Stomach smooth muscle (tissue), 2 donors: ENCODE results near the gene JOSD1.

Source experiments
- H3K27ac ChIP-seq: one replicate; pipeline ENCODE4 v1.7.0; 2013; ENCODE audit warnings: mild to moderate bottlenecking, low read length, inconsistent platforms
- H3K27me3 ChIP-seq, 2 donors: one replicate each; pipeline ENCODE4 v1.7.0; 2013; ENCODE audit warnings: low read length in 2 of 2; ENCODE audit not compliant: insufficient read depth in 2 of 2, control insufficient read depth in 1 of 2
- H3K36me3 ChIP-seq, 2 donors: one replicate each; pipeline ENCODE4 v1.7.0; 2013; ENCODE audit warnings: low read length in 2 of 2; ENCODE audit not compliant: control insufficient read depth in 2 of 2, insufficient read depth in 2 of 2
- H3K4me1 ChIP-seq: one replicate; pipeline ENCODE4 v1.7.0; 2013; ENCODE audit warnings: low read length; ENCODE audit not compliant: control insufficient read depth, insufficient read depth
- H3K4me3 ChIP-seq, 2 donors: one replicate each; pipeline ENCODE4 v1.7.0; 2013; ENCODE audit warnings: low read length in 2 of 2
- H3K9ac ChIP-seq, 2 donors: one replicate each; pipeline ENCODE4 v1.7.0; 2013; ENCODE audit warnings: low read length in 2 of 2, mild to moderate bottlenecking in 1 of 2
- H3K9me3 ChIP-seq, 2 donors: one replicate each; pipeline ENCODE4 v1.7.0; 2013; ENCODE audit warnings: low read length in 2 of 2; ENCODE audit not compliant: control insufficient read depth in 2 of 2
- donor health status: healthy.
- donor health status: Pancreatic carcinoma.

Gene JOSD1

DNA sequence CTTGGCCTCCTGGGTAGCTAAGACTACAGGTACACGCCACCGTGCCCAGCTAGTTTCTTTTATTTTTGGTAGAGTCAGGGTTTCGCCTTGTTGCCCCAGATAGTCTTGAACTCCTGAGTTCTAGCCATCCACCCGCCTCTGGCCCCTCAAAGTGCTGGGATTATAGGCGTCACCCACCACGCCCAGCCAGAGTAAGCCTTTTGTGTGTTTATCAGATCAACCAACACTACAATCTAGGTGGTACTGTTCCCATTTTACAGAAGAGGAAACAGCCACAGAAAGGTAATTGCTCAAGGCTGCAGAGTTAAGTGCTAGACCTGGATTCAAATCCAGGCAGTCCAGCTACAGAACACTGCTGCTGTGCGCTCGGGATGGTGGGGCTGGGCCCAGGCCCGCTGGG, 15.8 kb downstream of the JOSD1 start:
- H3K9ac ChIP-seq: no peak overlapping the region
- H3K4me3 ChIP-seq: no peak overlapping the region
- peaks cover 48 to 49% of the 10 kb centered on the region in 2 donors for H3K36me3 ChIP-seq
- H3K4me1 ChIP-seq: peaks cover 18% of the 10 kb centered on the region
- no peak overlapping the region for H3K27ac ChIP-seq
- no peaks in the 10 kb centered on the region for H3K27me3 ChIP-seq
- H3K9me3 ChIP-seq: no peaks in the 10 kb centered on the region

GRCh38 chr22:38681582-38682335, 19.0 kb downstream of the JOSD1 start, which contains the start of gene TOMM22:
TOMM22 (plus strand) TSS chr22:38681957; CDS start chr22:38681979, 22 bp downstream.
- Histone ChIP-seq H3K9me3 (no peaks in the 10 kb centered on the region), H3K4me3 (peak within 1 kb of the TSS; percentile 94 to 97), H3K27ac (peak within 1 kb of the TSS; percentile 55), H3K4me1 (peaks cover 18% of the 10 kb centered on the region), H3K9ac (peak within 1 kb of the TSS; percentile 90 to 91), H3K27me3 (no peaks in the 10 kb centered on the region), H3K36me3 (peaks cover 26 to 27% of the 10 kb centered on the region in 2 donors)

GRCh38 chr22:38675833-38676232, 24.9 kb downstream of the JOSD1 start:
- Histone ChIP-seq H3K27ac (no peak overlapping the region), H3K9ac (no peak overlapping the region), H3K36me3 (peaks cover 21% of the 10 kb centered on the region in 2 donors), H3K4me1 (no peaks in the 10 kb centered on the region), H3K4me3 (no peak overlapping the region), H3K9me3 (no peaks in the 10 kb centered on the region), H3K27me3 (no peaks in the 10 kb centered on the region)

DNA sequence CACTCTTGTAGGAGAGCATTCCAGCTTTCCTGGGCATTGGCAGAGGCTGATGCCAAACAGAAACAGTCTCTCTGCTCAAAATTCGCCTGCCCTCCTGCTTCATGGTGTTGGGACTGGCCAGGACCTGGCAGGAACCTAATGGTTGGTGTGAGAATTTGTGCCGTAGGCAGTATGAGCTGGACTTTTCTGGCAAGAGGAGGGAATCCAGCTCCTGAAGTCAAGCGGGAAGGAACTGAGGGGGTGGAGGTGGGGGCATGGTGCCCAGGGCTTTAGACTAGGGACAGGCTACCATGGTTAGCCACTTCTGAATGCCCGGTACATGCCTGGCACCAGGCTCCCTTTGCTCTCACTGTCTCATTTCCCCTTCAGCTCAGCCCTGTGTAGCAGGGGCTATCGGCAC, 25.9 kb downstream of the JOSD1 start:
- H3K9ac ChIP-seq: no peak overlapping the region
- H3K36me3 ChIP-seq: peaks cover 23 to 24% of the 10 kb centered on the region in 2 donors
- no peaks in the 10 kb centered on the region for H3K27me3 ChIP-seq
- H3K9me3 ChIP-seq: no peaks in the 10 kb centered on the region
- H3K4me3 ChIP-seq: no peak overlapping the region
- H3K4me1 ChIP-seq: no peaks in the 10 kb centered on the region
- no peak overlapping the region for H3K27ac ChIP-seq

GRCh38 chr22:38657045-38657909, 43.5 kb downstream of the JOSD1 start:
- Histone ChIP-seq H3K27me3 (no peaks in the 10 kb centered on the region), H3K36me3 (peaks cover 0 to 3% of the 10 kb centered on the region in 2 donors), H3K27ac (peak overlapping the region; percentile 91), H3K4me1 (peaks cover 14% of the 10 kb centered on the region), H3K9ac (peak overlapping the region; percentile 93 to 98), H3K4me3 (peak overlapping the region; percentile 93 to 94), H3K9me3 (no peaks in the 10 kb centered on the region)

GRCh38 chr22:38656256-38657044, 44.3 kb downstream of the JOSD1 start, which contains the start of the genes CBY1 and FAM227A:
CBY1 (plus strand) TSS chr22:38656638; CDS start chr22:38668055, 11,417 bp downstream.
FAM227A (minus strand) TSS chr22:38656392; CDS start chr22:38650168, 6,224 bp downstream.
- Histone ChIP-seq H3K4me1 (peaks cover 14% of the 10 kb centered on the region), H3K27ac (peak within 1 kb of the TSS; percentile 91), H3K27me3 (no peaks in the 10 kb centered on the region), H3K4me3 (peak within 1 kb of the TSS; percentile 93 to 94), H3K36me3 (peaks cover 0 to 2% of the 10 kb centered on the region in 2 donors), H3K9ac (peak within 1 kb of the TSS; percentile 93 to 98), H3K9me3 (no peaks in the 10 kb centered on the region)

- H3K27me3 ChIP-seq: no peaks in the 10 kb centered on the region
- H3K9ac ChIP-seq: peak overlapping the region; percentile 93 to 98
- peak overlapping the region; percentile 91 for H3K27ac ChIP-seq
These were observed 45.1 kb downstream of the JOSD1 start for GRCh38 chr22:38655519-38656255.

DNA sequence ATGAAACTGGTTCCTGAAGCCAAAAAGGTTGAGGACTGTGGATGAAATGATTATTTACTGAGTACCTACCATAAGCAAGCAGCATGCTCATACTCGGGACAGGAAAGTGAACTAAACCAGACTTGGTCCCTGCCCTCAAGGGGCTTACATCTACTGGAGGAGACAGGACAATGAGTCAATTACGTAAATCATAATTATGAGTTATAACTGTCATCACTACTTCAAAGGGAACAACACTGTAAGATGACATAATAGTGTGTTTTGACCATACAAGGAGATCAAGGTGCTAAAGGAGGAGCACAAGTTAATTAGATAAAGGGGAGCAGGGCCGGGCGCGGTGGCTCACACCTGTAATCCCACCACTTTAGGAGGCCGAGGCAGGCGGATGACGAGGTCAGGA, 47.0 kb downstream of the JOSD1 start:
- Histone ChIP-seq H3K27ac (no peak overlapping the region), H3K4me1 (peaks cover 14% of the 10 kb centered on the region), H3K9ac (no peak overlapping the region), H3K4me3 (no peak overlapping the region), H3K9me3 (no peaks in the 10 kb centered on the region), H3K27me3 (no peaks in the 10 kb centered on the region), H3K36me3 (no peaks in the 10 kb centered on the region)

More at GRCh38 chr22:38655519-38656255, 45.1 kb downstream of the JOSD1 start:
- no peaks in the 10 kb centered on the region for H3K9me3 ChIP-seq
- peak overlapping the region; percentile 93 to 94 for H3K4me3 ChIP-seq
- H3K4me1 ChIP-seq: peaks cover 14% of the 10 kb centered on the region
- H3K36me3 ChIP-seq: no peaks in the 10 kb centered on the region

- no peak overlapping the region for H3K4me3 ChIP-seq
- H3K27ac ChIP-seq: no peak overlapping the region
- H3K4me1 ChIP-seq: peaks cover 14% of the 10 kb centered on the region
- no peaks in the 10 kb centered on the region for H3K27me3 ChIP-seq
- no peak overlapping the region for H3K9ac ChIP-seq
- H3K9me3 ChIP-seq: no peaks in the 10 kb centered on the region
- no peaks in the 10 kb centered on the region for H3K36me3 ChIP-seq
These were observed 47.9 kb downstream of the JOSD1 start for GRCh38 chr22:38652859-38653258.
